Measurements from ENCODE around the gene POGZ. TPM values are rescaled to one million over a fixed set of nuclear protein-coding genes. Genes with fewer than 3 reads are reported as not detected.

The POGZ gene
- total and polyA plus RNA-seq, 2 of the 13 experiments (the other 11 are each of a cell fraction or from before 2014, with no cell fraction given) = 15.3 to 45.6 TPM

- no peak overlapping the region for H2AFZ ChIP-seq (ENCODE audit: low read length)
- H3K27me3 ChIP-seq (ENCODE audit: control insufficient read depth in 1 of 2, insufficient read depth in 2 of 2, low read length in 2 of 2) = no peaks in the 10 kb centered on the region
- ATAC-seq (no peak), DNase-seq (ENCODE audit: low spot score) (no peak), FAIRE-seq (no peak)
- ChIA-PET POLR2A (no interaction called here), CTCF (ENCODE audit: low intra/inter-chr PET ratio, low total read pairs) (no interaction called here)
- no peaks in the 10 kb centered on the region for H3K79me2 ChIP-seq (ENCODE audit: insufficient read depth, low read length)
- no peaks in the 10 kb centered on the region for H3K36me3 ChIP-seq (replicated peaks in 1 of 2; ENCODE audit: control insufficient read depth in 1 of 2, insufficient read depth in 2 of 2, low read length in 2 of 2)
- no peaks in the 10 kb centered on the region for H4K20me1 ChIP-seq (ENCODE audit: insufficient read depth, low read length)
- H3K27ac ChIP-seq (ENCODE audit: extremely low read length, insufficient read depth, low read length) = no peak overlapping the region
- no peak overlapping the region for H3K9ac ChIP-seq (ENCODE audit: insufficient read depth, low read depth, low read length)
- H3K9me3 ChIP-seq (ENCODE audit: low read length) = no peaks in the 10 kb centered on the region; the same call in 1 of the 2 replicates
- intact Hi-C loops (cut with micrococcal nuclease; ENCODE audit: unreplicated experiment) = no loop called here
- BruUV-seq (replicated peaks) = no TSS peak
- no peak overlapping the region for H3K4me3 ChIP-seq (replicated peaks in 1 of 3; ENCODE audit: insufficient read depth in 1 of 3, low read depth in 2 of 3, low read length in 3 of 3)
- H3K4me1 ChIP-seq (ENCODE audit: insufficient read depth, low read length) = peaks cover 13% of the 10 kb centered on the region
- in situ Hi-C loops (cut with HindIII; ENCODE audit: extremely low pct_ligation_motif_present, low pct_unique_long_range_greater_than_20kb) = no loop called here
- TF ChIP-seq NFE2L2 (IDR thresholded peaks at IDR 0.05; ENCODE audit: low read length) (no peak), ZNF552 (CRISPR knock-in tag; IDR thresholded peaks at IDR 0.05; ENCODE audit: borderline replicate concordance) (no peak), ZNF264 (CRISPR knock-in tag; IDR thresholded peaks at IDR 0.05) (no peak), GFI1 (CRISPR knock-in tag; IDR thresholded peaks at IDR 0.05; ENCODE audit: borderline replicate concordance) (no peak), NCOR1 (IDR thresholded peaks at IDR 0.05; ENCODE audit: borderline replicate concordance, low read length) (no peak), PAWR (CRISPR knock-in tag; IDR thresholded peaks at IDR 0.05; ENCODE audit: borderline replicate concordance) (no peak), HIC2 (CRISPR knock-in tag; IDR thresholded peaks at IDR 0.05; ENCODE audit: low read depth) (no peak), MAFK (conservative IDR thresholded peaks at IDR 0.05 in 1 of 2, IDR thresholded peaks at IDR 0.05 in 1 of 2; ENCODE audit: low read length in 2 of 2) (no peak), ZNF333 (CRISPR knock-in tag; IDR thresholded peaks at IDR 0.05; ENCODE audit: borderline replicate concordance) (no peak), ZNF879 (CRISPR knock-in tag; IDR thresholded peaks at IDR 0.05) (no peak), DR1 (CRISPR knock-in tag; IDR thresholded peaks at IDR 0.05) (no peak), HDAC6 (IDR thresholded peaks at IDR 0.05; ENCODE audit: low read depth, low read length) (no peak), ZNF761 (CRISPR knock-in tag; conservative IDR thresholded peaks at IDR 0.05) (no peak), CCAR2 (optimal IDR thresholded peaks at IDR 0.05; ENCODE audit: low read depth, low read length) (no peak), UBTF (CRISPR knock-in tag; IDR thresholded peaks at IDR 0.05) (no peak), MAZ (IDR thresholded peaks at IDR 0.05; ENCODE audit: borderline replicate concordance, low read depth, low read length) (no peak), MAZ (CRISPR knock-in tag; IDR thresholded peaks at IDR 0.05; ENCODE audit: low read depth) (no peak), NFIB (CRISPR knock-in tag; IDR thresholded peaks at IDR 0.05; ENCODE audit: borderline replicate concordance) (no peak), ZNF260 (CRISPR knock-in tag; IDR thresholded peaks at IDR 0.05; ENCODE audit: borderline replicate concordance, low read depth) (no peak)
- no peak overlapping the region for H3K4me2 ChIP-seq (ENCODE audit: low read depth, low read length)
- 64% methylated on average over 1 of the region's 1 CpG for WGBS (ENCODE audit: low lambda C conversion rate)
Measured at GRCh38 chr1:151482017-151482416, 22.7 kb upstream of the POGZ start.

All from HepG2 (cell line).